Amniotic stem cell (primary cell): ENCODE data around the gene UBTD1.

Experiments used
- DNase-seq: peaks from one replicate; lab custom pipeline; 2025; lab: John Stamatoyannopoulos, UW

Gene UBTD1

GRCh38 chr10:97482381-97482780 lies 16.3 kb upstream of the UBTD1 start:
- DNase-seq: no peak

DNA sequence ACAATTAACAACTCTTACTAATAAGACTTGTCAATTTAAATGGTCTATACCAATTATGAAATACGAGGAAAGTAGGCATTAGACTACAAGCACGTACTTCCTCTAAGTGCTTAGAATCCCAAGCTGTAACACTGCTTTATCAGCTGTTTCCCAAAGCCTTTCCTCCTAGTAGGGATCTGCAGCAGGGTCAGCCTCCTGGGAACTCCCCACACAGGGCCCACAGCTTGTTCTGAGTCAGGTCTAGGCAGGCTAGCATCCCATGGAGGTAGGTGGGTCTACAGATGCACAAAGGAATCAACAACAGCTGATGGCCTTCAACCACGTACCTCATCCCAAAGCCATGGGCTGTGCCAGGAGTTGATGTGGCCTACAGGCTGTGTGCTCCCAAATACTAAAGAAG lies 15.2 kb upstream of the UBTD1 start:
- no peak for DNase-seq

DNA sequence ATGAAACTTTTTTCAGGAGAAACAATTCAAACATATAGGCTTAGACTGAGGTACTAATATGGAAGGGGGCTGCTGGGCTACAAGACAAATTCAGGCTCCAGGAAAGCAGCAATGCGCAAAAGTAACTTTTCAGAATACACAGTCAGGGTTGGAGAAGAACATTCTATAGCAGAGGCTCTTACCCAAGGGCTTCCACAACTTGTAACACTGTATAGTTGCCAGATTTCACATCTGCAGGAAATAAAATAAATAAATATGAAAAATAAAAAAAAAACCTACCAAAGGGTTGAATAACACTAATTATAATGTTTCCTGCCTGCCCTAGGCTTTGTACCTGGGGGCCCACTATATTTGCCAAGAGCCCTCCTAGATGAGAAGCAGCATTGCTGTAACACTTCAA lies 14.8 kb upstream of the UBTD1 start:
- DNase-seq: no peak

DNA sequence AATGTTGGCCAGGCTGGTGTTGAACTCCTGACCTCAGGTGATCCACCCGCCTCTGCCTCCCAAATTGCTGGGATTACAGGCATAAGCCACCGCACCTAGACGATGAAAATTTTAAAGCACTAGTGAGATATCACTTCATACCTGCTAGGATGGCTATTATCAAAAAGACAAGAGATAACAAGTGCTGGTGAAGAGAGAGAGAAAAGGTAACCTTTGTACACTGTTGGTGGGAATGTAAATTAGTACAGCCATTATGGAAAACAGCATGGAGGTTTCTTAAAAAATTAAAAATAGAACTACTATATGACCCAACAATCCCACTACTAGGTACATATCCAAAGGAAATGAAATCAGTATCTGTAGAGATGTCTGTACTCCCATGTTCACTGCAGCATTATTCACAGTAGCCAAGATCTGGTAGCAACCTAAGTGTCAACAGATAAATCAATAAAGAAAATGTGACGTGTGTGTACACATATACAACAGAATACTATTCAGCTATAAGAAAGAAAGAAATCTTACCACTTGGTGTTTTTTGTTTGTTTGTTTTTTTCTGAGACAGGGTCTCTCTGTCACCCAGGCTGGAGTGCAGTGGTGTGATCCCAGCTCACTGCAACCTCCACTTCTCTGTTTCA lies 13.0 kb upstream of the UBTD1 start:
- DNase-seq: no peak

GRCh38 chr10:97490592-97490991 lies 8.1 kb upstream of the UBTD1 start:
- DNase-seq: no peak

DNA sequence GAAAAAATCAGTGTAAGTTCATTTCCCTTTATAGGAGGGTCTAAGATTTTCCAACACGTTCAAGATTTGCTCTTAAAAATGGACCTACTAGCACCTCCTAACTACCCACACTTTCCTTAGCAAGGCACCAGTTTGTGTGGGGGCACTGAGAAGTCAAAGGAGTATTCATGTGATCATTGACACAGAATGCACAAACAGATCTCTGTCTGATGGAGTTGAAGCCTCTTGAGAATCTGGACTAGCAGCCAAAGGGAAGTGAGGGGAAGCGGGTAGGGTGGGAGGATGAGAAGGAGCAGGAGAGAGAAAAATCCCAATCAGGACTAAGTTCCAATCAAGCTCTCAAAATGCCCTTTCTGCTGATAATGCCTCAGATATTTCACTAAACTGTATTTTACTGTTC lies 4.6 kb upstream of the UBTD1 start:
- DNase-seq: no peak

DNA sequence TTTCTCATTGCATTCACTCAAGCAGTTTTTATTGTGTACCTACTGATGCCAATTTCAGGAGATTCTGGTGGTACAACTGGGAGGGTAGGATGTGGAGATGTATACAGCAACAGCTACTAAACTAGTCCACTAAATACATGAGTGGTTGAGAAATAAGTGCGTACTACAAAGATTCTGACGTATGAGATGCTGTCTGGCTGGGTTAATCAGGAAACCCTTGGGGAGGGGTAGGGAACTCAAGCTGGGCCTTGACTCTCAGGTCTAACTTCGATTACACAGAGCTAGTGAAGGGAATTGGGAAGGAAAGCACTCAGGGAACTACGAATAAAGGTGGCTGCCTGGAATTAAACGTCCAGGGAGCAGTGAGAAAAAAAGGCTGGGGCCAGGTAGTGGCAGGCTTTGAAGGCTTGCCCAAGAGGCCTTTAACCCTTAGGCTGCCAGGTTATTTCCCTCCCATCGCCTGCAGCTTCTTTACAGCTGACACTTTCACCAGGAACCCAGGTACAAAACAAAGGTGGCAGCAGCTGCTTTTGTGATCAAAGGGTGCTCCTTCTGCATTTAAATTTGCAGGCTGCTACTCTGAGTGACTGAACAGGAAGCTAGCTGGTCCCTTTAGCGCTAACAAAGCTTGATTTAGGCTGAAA lies 3.7 kb upstream of the UBTD1 start:
- DNase-seq: no peak

DNA sequence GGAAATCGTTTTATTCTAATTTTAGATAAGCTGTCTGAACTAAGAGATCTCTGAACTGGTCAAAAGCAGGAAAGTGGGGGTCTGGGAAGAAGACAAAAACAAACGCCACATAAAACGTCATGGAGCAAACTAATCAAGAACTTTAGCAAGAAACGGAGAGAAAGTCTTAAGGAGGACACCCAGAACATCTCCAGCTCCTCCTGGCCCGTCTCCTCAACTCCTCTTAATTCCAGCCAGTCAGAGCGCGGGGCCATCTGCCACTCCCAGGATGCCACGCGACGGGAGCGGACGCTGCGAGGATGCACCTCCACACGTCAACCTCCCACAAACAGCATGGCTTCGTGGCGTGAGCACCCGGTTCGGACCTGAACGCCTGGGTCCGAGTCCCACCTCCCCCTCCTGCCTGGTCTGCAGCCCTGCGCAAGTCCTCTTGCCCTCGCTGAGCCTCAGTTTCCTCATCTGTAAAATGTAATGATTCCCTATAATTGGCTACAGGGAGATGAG lies 1.1 kb upstream of the UBTD1 start:
- DNase-seq: peak; percentile 26

- DNase-seq: peak; percentile 99
Observed at GRCh38 chr10:97498076-97498840, 466 bp upstream of the UBTD1 start, which contains the start of gene MMS19. MMS19 (minus strand) TSS chr10:97498422; CDS start chr10:97498384, 38 bp downstream.

DNA sequence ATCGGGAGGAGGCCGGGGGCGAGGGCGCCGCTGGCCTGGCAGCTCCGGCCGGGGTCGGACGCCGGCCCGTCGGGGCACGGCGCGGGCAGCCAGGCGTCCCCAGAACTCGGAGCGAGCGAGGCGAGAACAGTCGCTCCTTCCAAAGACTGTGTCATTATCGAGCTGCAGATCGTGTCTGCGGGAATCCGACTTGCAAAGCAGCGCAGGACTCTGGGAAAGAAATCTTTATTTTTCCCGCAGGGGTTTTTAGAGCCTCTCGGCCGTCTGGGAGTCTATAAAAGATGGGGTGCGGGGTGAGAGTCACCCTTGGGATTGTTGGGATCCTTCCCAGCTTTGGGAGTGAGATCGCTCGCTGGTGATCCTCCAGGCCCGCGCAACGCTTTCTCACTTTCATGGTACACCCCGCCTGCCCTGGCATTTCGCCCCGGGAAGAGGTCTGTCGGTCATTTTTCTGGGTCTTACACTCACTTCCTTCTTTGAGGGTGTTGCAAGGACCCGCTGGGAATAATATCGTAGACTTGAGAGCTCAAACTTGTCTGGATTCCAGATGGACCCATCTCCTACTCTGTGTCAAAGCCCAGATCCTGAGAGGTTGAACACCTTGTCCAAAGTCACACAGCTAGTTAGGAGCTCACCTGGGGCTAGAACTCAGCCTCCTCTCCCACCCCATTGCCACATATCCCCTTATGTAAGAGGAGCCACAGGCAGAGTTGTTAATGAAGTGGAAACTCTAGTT lies 1.0 kb downstream of the UBTD1 start:
- no peak for DNase-seq

DNA sequence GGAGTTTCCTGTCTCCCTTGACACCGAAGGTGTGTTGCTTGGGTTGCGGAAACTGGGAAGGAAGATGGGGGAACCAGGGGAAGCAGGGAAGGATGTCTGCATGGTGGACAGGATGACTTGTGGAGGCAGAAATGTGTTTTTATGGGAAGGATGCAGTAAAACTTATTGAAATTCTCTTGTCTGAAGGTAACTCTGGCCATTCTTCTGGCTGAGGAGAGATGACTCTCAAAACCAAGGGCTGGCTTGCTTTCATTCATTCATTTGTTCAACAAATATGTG lies 1.5 kb downstream of the UBTD1 start:
- no peak for DNase-seq

DNA sequence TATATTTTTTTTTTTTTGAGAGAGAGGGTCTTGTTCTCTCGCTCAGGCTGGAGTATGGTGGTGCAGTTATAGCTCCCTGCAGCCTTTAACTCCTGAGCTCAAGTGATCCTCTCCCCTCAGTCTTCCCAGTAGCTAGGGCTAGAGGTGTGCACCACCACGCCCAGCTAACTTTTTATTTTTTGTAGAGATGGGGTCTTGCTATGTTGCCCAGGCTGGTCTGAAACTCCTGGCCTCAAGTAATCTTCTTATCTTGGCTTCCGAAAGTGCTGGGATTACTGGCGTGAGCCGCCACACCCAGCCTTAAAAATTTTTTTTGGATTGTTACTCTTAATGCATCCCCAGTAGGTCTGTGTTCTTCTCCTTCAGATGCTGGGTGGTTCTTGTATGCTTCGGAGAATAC lies 4.2 kb downstream of the UBTD1 start:
- DNase-seq: no peak

GRCh38 chr10:97503406-97503805 lies 4.7 kb downstream of the UBTD1 start:
- no peak for DNase-seq

DNA sequence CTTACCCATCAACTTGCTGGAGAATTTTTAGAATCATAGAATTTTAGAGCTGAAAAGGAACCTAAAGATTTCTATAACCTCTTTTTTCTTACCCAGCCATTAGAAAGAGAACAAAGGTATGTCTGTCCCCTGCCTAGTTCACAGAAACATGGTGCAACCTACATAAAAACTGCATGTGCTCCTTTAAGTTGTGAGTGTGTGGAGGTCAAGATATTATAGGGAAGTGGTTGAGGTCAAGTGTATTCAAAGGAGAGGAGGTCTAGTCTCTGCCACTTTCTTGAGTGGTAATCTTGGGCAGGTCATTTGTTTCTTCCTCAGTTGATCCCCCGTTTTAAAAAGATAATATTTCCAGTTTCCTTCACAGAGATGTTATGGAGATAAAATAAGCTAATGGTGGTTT lies 6.4 kb downstream of the UBTD1 start:
- DNase-seq: no peak

DNA sequence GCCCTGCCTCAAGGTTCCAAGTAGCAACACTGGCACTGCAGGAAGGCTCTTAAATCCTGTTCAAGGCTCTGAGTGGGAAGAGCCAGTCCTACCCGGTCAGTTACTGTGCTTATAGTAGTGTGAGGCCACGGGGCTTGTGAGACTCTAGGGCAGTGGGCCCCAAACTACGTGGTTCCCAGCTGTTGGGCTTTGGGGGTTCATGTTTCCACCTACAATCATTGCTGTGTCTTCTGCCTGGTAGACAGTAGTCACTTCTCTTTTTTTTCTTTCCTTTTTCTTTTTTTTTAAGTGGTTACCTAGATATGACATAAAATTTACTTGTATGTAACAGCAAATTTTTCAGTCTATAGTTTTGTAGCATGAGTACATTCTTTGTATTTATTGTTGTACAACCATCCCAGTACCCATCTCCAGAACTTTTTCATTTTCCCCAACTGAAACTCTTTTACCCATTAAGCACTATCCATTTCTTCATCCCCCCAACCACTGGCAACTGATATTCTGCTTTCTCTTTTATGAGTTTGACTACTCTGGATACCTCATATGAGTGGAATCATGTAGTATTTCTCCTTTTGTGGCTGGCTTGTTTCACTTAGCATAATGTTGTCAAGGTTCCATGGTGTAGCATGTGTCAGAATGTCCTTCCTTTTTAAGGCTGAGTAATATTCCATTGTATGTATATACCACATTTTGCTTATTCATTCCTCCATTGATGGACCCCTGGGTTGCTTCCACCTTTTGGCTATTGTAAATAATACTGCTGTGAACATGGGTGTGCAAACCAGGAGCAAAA lies 7.7 kb downstream of the UBTD1 start:
- no peak for DNase-seq

GRCh38 chr10:97508342-97508741 lies 9.6 kb downstream of the UBTD1 start:
- DNase-seq: no peak

DNA sequence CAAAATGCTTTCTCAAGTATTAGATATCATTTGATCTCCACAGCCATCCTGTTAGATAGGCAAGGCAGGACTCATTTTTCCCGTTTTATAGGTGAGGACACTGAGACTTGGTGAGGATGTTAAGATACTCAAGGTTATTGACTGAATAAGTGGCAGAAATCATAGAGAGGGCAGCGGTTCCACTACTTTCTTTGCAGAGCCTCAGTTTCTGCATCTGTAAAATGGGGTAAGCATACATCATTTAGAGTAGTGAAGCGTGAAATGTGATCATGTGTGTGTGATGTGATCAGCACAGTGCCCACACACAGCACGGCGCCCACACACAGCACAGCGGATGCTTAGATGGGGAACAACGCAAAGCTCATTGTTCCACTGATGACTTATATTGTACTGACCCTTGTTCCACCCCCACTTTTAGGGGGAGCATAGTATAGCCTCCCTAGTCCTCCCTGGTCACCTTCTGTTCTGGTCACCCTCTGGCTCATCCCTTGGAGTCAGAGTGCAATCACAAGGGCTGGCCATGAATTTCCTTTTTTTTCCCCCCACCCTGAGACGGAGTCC lies 10.5 kb downstream of the UBTD1 start:
- DNase-seq: no peak

- DNase-seq: no peak
Observed at GRCh38 chr10:97510686-97511085, 12.0 kb downstream of the UBTD1 start.

- no peak for DNase-seq
Observed at GRCh38 chr10:97511711-97512440, 13.2 kb downstream of the UBTD1 start.

DNA sequence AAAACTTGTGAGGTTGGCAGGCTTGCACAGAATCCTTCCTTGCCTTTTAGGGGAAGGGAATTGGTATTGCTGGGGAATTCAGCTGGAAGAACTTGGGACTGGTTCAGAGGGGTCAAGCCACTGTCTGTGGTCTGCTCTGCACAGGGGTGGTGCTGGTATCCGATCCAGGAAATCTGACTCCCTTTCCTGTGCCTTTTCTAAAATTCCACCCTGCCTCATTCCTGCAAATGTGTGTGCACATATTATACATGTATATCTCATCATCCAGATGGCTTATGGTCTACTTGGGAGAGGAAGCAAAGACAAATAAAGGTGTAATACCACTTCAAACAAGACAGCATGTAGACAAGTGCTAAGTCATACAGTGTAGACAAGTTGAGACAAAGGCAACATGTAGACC lies 14.3 kb downstream of the UBTD1 start:
- no peak for DNase-seq

GRCh38 chr10:97514344-97514743 lies 15.6 kb downstream of the UBTD1 start:
- DNase-seq: no peak
